SK-N-SH (cell line): ENCODE data around the gene MAGEA1. TPM values are rescaled to one million over a fixed set of nuclear protein-coding genes. Genes with fewer than 3 reads are reported as not detected.

Experiments
- CTCF ChIA-PET: fragments of 300-600, 350-600 bp; formaldehyde crosslinking; extraction: SDS; loops from one replicate; lab custom pipeline; 2021; lab: Yijun Ruan, JAX
- POLR2A ChIA-PET: fragments of 350-600 bp; sonication (Branson Sonifier 250); formaldehyde crosslinking; extraction: SDS; loops from one replicate; lab custom pipeline; 2020; ENCODE audit warnings: antibody characterized with exemption, inconsistent platforms; lab: Yijun Ruan, JAX
- DNase-seq: peaks from one replicate; pipeline ENCODE4 v3.0.0; 2012
- H2AFZ ChIP-seq: fragments of 200-600 bp; sonication (generic); 2 replicates; pipeline ENCODE4 v1.8.1; 2016; ENCODE audit warnings: antibody characterized with exemption, mild to moderate bottlenecking, low read depth
- H3F3A ChIP-seq: fragments of 200-600 bp; sonication (generic); replicated peaks from 2 replicates; pipeline ENCODE3; 2016; ENCODE audit warnings: antibody characterized with exemption, mild to moderate bottlenecking; ENCODE audit not compliant: insufficient read depth
- H3K27ac ChIP-seq, 2 experiments: fragments of 200-500 bp in 1 of 2; fragments of 200-600 bp in 1 of 2; sonication (Bioruptor generic) in 1 of 2; sonication (generic), shearing (Covaris generic) in 1 of 2; 2 replicates each; pipeline versions ENCODE4 v1.5.1 to v1.6.1; 2014 to 2016; ENCODE audit warnings: low read depth in 2 of 2, inconsistent platforms in 1 of 2, low read length in 1 of 2, mild to moderate bottlenecking in 1 of 2, mixed read lengths in 1 of 2
- H3K27me3 ChIP-seq: fragments of 200-600 bp; sonication (generic), shearing (Covaris generic); 2 replicates; pipeline ENCODE4 v1.6.1; 2016; ENCODE audit warnings: mixed run types; ENCODE audit not compliant: insufficient read depth
- H3K36me3 ChIP-seq, 2 experiments: fragments of 200-500 bp in 1 of 2; fragments of 200-600 bp in 1 of 2; sonication (Bioruptor generic) in 1 of 2; sonication (generic) in 1 of 2; replicated peaks in 1 of 2; 2 replicates each; pipeline versions ENCODE3 to v1.5.1; 2014 to 2016; ENCODE audit warnings: low read length in 1 of 2, mild to moderate bottlenecking in 1 of 2; ENCODE audit not compliant: insufficient read depth in 2 of 2, control insufficient read depth in 1 of 2
- H3K4me1 ChIP-seq, 2 experiments: fragments of 200-500 bp in 1 of 2; fragments of 200-600 bp in 1 of 2; sonication (Bioruptor generic) in 1 of 2; sonication (generic), shearing (Covaris generic) in 1 of 2; 2 replicates each; pipeline versions ENCODE4 v1.5.1 to v1.6.1; 2014 to 2016; ENCODE audit warnings: low read depth in 1 of 2, low read length in 1 of 2, mixed run types in 1 of 2; ENCODE audit not compliant: insufficient read depth in 2 of 2, control insufficient read depth in 1 of 2
- H3K4me2 ChIP-seq: fragments of 200-600 bp; sonication (generic), shearing (Covaris generic); 2 replicates; pipeline ENCODE4 v1.6.1; 2017; ENCODE audit warnings: mixed run types
- H3K4me3 ChIP-seq, 2 experiments: fragments of 200-500 bp in 1 of 2; fragments of 200-600 bp in 1 of 2; sonication (Bioruptor generic) in 1 of 2; sonication (generic), shearing (Covaris generic) in 1 of 2; 2 replicates each; pipeline versions ENCODE4 v1.5.1 to v1.8.1; 2014 to 2016; ENCODE audit warnings: low read depth in 2 of 2, inconsistent platforms in 1 of 2, low read length in 1 of 2, mild to moderate bottlenecking in 1 of 2, mixed read lengths in 1 of 2, moderate library complexity in 1 of 2
- H3K79me2 ChIP-seq: fragments of 200-600 bp; sonication (generic); 2 replicates; pipeline ENCODE4 v1.8.1; 2017; ENCODE audit warnings: mild to moderate bottlenecking; ENCODE audit not compliant: insufficient read depth
- H3K9ac ChIP-seq: fragments of 200-600 bp; sonication (generic); 2 replicates; pipeline ENCODE4 v1.6.1; 2017; ENCODE audit warnings: mixed run types
- H3K9me2 ChIP-seq: fragments of 200-600 bp; sonication (generic); 2 replicates; pipeline ENCODE4 v1.6.1; 2017; ENCODE audit warnings: mixed run types
- H3K9me3 ChIP-seq: fragments of 200-600 bp; sonication (generic); 2 replicates; pipeline ENCODE4 v1.6.1; 2017; ENCODE audit warnings: mixed run types, mild to moderate bottlenecking, moderate library complexity
- H4K20me1 ChIP-seq: fragments of 200-600 bp; sonication (generic); 2 replicates; pipeline ENCODE4 v1.6.1; 2017; ENCODE audit warnings: mild to moderate bottlenecking, mixed run types; ENCODE audit not compliant: insufficient read depth
- CHD2 ChIP-seq: fragments of 150-350 bp; IDR thresholded peaks from 2 replicates; pipeline ENCODE4 v1.6.1; 2018; ENCODE audit warnings: low read length; ENCODE audit not compliant: partially characterized antibody
- EP300 ChIP-seq, 2 experiments: IDR thresholded peaks; 2 replicates each; pipeline versions ENCODE4 v1.4.0 to v1.6.1; 2012; ENCODE audit warnings: borderline replicate concordance in 1 of 2, low read depth in 1 of 2, low read length in 1 of 2
- EZH2phosphoT487 ChIP-seq: fragments of 200-600 bp; sonication (generic); IDR thresholded peaks from 2 replicates; pipeline ENCODE4 v1.6.1; 2017; ENCODE audit warnings: low read depth, mixed run types, mild to moderate bottlenecking, antibody characterized with exemption, moderate library complexity, borderline replicate concordance
- FOSL2 ChIP-seq: IDR thresholded peaks from 2 replicates; pipeline ENCODE4 v1.4.0; 2012; ENCODE audit warnings: low read depth, mild to moderate bottlenecking, moderate library complexity, borderline replicate concordance
- FOXJ3 ChIP-seq: sonication (generic); formaldehyde crosslinking; IDR thresholded peaks from 2 replicates; pipeline ENCODE4 v1.5.1; 2020; ENCODE audit warnings: mild to moderate bottlenecking, missing genetic modification reagents
- GABPA ChIP-seq: IDR thresholded peaks from 2 replicates; pipeline ENCODE4 v1.4.0; 2012; ENCODE audit warnings: low read depth, mild to moderate bottlenecking
- JUND ChIP-seq: IDR thresholded peaks from 2 replicates; pipeline ENCODE4 v1.4.0; 2012
- MAX ChIP-seq: IDR thresholded peaks from 2 replicates; pipeline ENCODE4 v1.4.0; 2012; ENCODE audit warnings: low read depth
- MEF2A ChIP-seq: IDR thresholded peaks from 2 replicates; pipeline ENCODE4 v1.4.0; 2012; ENCODE audit warnings: low read depth, borderline replicate concordance
- MXI1 ChIP-seq: IDR thresholded peaks from 2 replicates; pipeline ENCODE4 v1.6.1; 2012; ENCODE audit warnings: mild to moderate bottlenecking, low read depth, low read length, improper control_type of control experiment
- NFIC ChIP-seq: IDR thresholded peaks from 2 replicates; pipeline ENCODE4 v1.4.0; 2012; ENCODE audit warnings: borderline replicate concordance
- NRF1 ChIP-seq: IDR thresholded peaks from 2 replicates; pipeline ENCODE4 v1.6.1; 2012; ENCODE audit warnings: low read depth, mild to moderate bottlenecking, low read length
- PBX3 ChIP-seq: IDR thresholded peaks from 2 replicates; pipeline ENCODE4; 2012
- RAD21 ChIP-seq: IDR thresholded peaks from 2 replicates; pipeline ENCODE4 v1.6.1; 2012; ENCODE audit warnings: mild to moderate bottlenecking, low read length
- RFX5 ChIP-seq: IDR thresholded peaks from 2 replicates; pipeline ENCODE4 v1.6.1; 2012; ENCODE audit warnings: mild to moderate bottlenecking, improper control_type of control experiment, low read length
- RXRA ChIP-seq: IDR thresholded peaks from 2 replicates; pipeline ENCODE4 v1.4.0; 2012; ENCODE audit warnings: low read depth, mild to moderate bottlenecking, borderline replicate concordance
- SIN3A ChIP-seq: IDR thresholded peaks from 2 replicates; pipeline ENCODE4 v1.6.1; 2012; ENCODE audit warnings: low read depth, mild to moderate bottlenecking, low read length, moderate library complexity, borderline replicate concordance
- SMC3 ChIP-seq: IDR thresholded peaks from 2 replicates; pipeline ENCODE4 v1.6.1; 2012; ENCODE audit warnings: low read depth, low read length, improper control_type of control experiment
- TAF1 ChIP-seq: IDR thresholded peaks from 2 replicates; pipeline ENCODE4 v1.6.1; 2012; ENCODE audit warnings: low read depth, mild to moderate bottlenecking, low read length, moderate library complexity, borderline replicate concordance
- TCF12 ChIP-seq: IDR thresholded peaks from 2 replicates; pipeline ENCODE4 v1.4.0; 2012
- TEAD4 ChIP-seq: IDR thresholded peaks from 2 replicates; pipeline ENCODE4 v1.4.0; 2012; ENCODE audit warnings: mild to moderate bottlenecking, borderline replicate concordance; ENCODE audit not compliant: insufficient read depth
- USF1 ChIP-seq: IDR thresholded peaks from 2 replicates; pipeline ENCODE4 v1.4.0; 2012; ENCODE audit warnings: low read depth, borderline replicate concordance
- WGBS: methylation state at CpG from one replicate; pipeline ENCODE4 v1.1.6; 2017; ENCODE audit warnings: low lambda C conversion rate; 5-methylcytosine and 5-hydroxymethylcytosine counted together
- polyA plus RNA-seq, 3 experiments: library from polyadenylated mRNA; depleted of rRNA; stranded (reverse); fragments of >200 nt; gene quantifications; 2 replicates each; pipeline ENCODE4 v1.2.3, GENCODE V29; 2012
- TF ChIP-seq, protein P1 (sequence below): fragments of 150-350 bp; IDR thresholded peaks from 2 replicates; pipeline ENCODE4 v1.6.1; 2016; ENCODE audit warnings: mild to moderate bottlenecking, low read depth, low read length

Gene MAGEA1
- polyA plus RNA-seq, 1 of the 3 experiments (the other 2 are of a cell fraction), result 3.0 TPM

- Histone ChIP-seq H3K9ac (no peak overlapping the region), H3K27me3 (peaks cover 22% of the 10 kb centered on the region), H3K4me3 (no peak overlapping the region), H3K27ac (no peak overlapping the region), H3K4me2 (no peak overlapping the region), H3K36me3 (no peaks in the 10 kb centered on the region), H3F3A (no peaks in the 10 kb centered on the region), H3K9me2 (no peaks in the 10 kb centered on the region), H3K79me2 (no peaks in the 10 kb centered on the region), H3K4me1 (no peaks in the 10 kb centered on the region), H3K9me3 (no peaks in the 10 kb centered on the region), H4K20me1 (no peaks in the 10 kb centered on the region), H2AFZ (no peak overlapping the region)
- TF ChIP-seq NRF1, result no peak
- TF ChIP-seq EZH2phosphoT487, result no peak
- TF ChIP-seq FOSL2, result no peak
- no peak for TF ChIP-seq SMC3
- TF ChIP-seq CHD2, result no peak
- no peak for TF ChIP-seq RXRA
- TF ChIP-seq MXI1, result no peak
- no peak for TF ChIP-seq RAD21
- TF ChIP-seq GABPA, result no peak
- TF ChIP-seq USF1, result no peak
- TF ChIP-seq, protein P1, sequence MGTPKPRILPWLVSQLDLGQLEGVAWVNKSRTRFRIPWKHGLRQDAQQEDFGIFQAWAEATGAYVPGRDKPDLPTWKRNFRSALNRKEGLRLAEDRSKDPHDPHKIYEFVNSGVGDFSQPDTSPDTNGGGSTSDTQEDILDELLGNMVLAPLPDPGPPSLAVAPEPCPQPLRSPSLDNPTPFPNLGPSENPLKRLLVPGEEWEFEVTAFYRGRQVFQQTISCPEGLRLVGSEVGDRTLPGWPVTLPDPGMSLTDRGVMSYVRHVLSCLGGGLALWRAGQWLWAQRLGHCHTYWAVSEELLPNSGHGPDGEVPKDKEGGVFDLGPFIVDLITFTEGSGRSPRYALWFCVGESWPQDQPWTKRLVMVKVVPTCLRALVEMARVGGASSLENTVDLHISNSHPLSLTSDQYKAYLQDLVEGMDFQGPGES, result no peak
- no peak for TF ChIP-seq TCF12
- DNase-seq, result no peak
- ChIA-PET POLR2A (no interaction called here), CTCF (no interaction called here)
- 6% methylated on average over 1 of the region's 1 CpG for WGBS
Observed at GRCh38 chrX:153216926-153217325, 37.8 kb downstream of the MAGEA1 start.

DNA sequence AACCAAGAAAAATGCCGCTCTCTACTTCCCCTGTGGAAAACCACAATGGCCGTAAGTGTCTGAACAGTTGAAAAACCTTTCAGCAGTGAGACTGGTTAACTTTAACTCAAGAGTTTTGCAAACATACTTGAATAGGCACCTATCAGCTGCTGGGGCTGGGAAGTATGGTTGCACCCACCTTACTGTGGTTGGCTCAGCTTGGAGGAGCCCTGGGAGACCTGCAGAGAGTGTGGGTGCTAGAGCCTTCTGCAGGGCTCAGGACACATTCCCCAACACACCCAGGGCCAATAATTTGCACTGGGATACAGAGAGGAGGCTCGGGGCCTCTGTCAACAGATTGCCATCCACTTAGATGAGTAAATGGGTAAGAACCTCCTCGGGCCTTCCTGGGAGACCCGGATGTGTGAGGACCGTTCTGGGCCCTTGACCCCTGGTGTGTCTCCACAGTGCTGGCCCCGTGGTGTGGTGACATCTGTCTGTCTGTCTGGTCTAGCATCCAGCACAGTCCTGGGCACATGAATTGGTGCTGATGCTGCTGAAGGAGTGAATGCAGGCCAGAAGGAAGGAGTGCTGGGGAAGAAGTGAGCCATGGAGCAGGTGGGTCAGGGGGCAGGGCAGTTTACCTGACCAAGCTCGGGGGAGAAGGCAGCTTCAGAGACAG, 46.5 kb downstream of the MAGEA1 start:
- no peaks in the 10 kb centered on the region for H3K4me1 ChIP-seq
- H3K9ac ChIP-seq, result no peak overlapping the region
- DNase-seq, result no peak
- CTCF ChIA-PET, result no interaction called here
- no peaks in the 10 kb centered on the region for H3K36me3 ChIP-seq
- H3K27me3 ChIP-seq, result peaks cover 19% of the 10 kb centered on the region; the same call in 1 of the 2 replicates
- no peaks in the 10 kb centered on the region for H3F3A ChIP-seq
- no peak overlapping the region for H2AFZ ChIP-seq
- no peaks in the 10 kb centered on the region for H3K79me2 ChIP-seq
- WGBS, result 25% methylated on average over 4 of the region's 8 CpGs
- H3K27ac ChIP-seq, result no peak overlapping the region
- H3K4me2 ChIP-seq, result no peak overlapping the region
- H3K9me3 ChIP-seq, result no peaks in the 10 kb centered on the region
- POLR2A ChIA-PET, result no interaction called here
- no peak overlapping the region for H3K4me3 ChIP-seq
- H4K20me1 ChIP-seq, result no peaks in the 10 kb centered on the region
- no peaks in the 10 kb centered on the region for H3K9me2 ChIP-seq
- TF ChIP-seq TAF1, result no peak
- no peak for TF ChIP-seq MAX
- TF ChIP-seq FOXJ3, result no peak
- TF ChIP-seq JUND, result no peak
- TF ChIP-seq RAD21, result no peak
- no peak for TF ChIP-seq MEF2A
- no peak for TF ChIP-seq EP300 (IDR thresholded peaks at IDR 0.05; ENCODE audit: borderline replicate concordance in 1 of 2, low read depth in 1 of 2, low read length in 1 of 2)
- TF ChIP-seq, protein P1, result no peak
- TF ChIP-seq PBX3, result no peak
- no peak for TF ChIP-seq SIN3A
- TF ChIP-seq CHD2, result no peak
- no peak for TF ChIP-seq USF1
- no peak for TF ChIP-seq NFIC
- TF ChIP-seq RFX5, result no peak
- no peak for TF ChIP-seq TEAD4
- no peak for TF ChIP-seq GABPA
- no peak for TF ChIP-seq RXRA
